OCI-LY3 (cell line): ENCODE measurements around the gene PLA2G4A.

Source experiments
- H2AFZ ChIP-seq: fragments of 200-600, 300-600 bp; shearing (Covaris generic); 2 replicates; pipeline ENCODE4 v1.6.0; 2014; ENCODE audit warnings: antibody characterized with exemption, low read depth, low read length
- H3K27ac ChIP-seq: fragments of 200-600, 300-600 bp; sonication (generic); 2 replicates; pipeline ENCODE4 v1.5.1; 2014; ENCODE audit warnings: mild to moderate bottlenecking, low read length, moderate library complexity, mixed read lengths
- H3K27me3 ChIP-seq: fragments of 200-600, 300-600 bp; sonication (generic); 2 replicates; pipeline ENCODE4 v1.6.1; 2014; ENCODE audit warnings: low read depth, low read length, mixed read lengths
- H3K36me3 ChIP-seq: fragments of 200-600, 300-600 bp; sonication (generic); replicated peaks from 2 replicates; pipeline ENCODE3; 2014; ENCODE audit warnings: low read depth, low read length, mixed read lengths
- H3K4me1 ChIP-seq: fragments of 300-600, 200-600 bp; sonication (generic); 2 replicates; pipeline ENCODE4 v1.6.1; 2014; ENCODE audit warnings: low read length, mixed read lengths
- H3K4me2 ChIP-seq: fragments of 200-600, 300-600 bp; sonication (generic); 2 replicates; pipeline ENCODE4 v1.6.1; 2014; ENCODE audit warnings: low read length, mixed read lengths
- H3K4me3 ChIP-seq: fragments of 300-600, 200-600 bp; sonication (generic); 2 replicates; pipeline ENCODE4 v1.5.1; 2014; ENCODE audit warnings: antibody characterized with exemption, mild to moderate bottlenecking, low read length, moderate library complexity
- H3K79me2 ChIP-seq: fragments of 300-600, 200-600 bp; shearing (Covaris generic); 2 replicates; pipeline ENCODE4 v1.6.1; 2014; ENCODE audit warnings: mild to moderate bottlenecking, low read length, mixed read lengths
- H3K9ac ChIP-seq: fragments of 300-600, 200-600 bp; shearing (Covaris generic); 2 replicates; pipeline ENCODE4 v1.6.0; 2014; ENCODE audit warnings: mild to moderate bottlenecking, low read length, moderate library complexity
- H3K9me3 ChIP-seq: fragments of 200-600, 300-600 bp; shearing (Covaris generic); 2 replicates; pipeline ENCODE4 v1.6.1; 2014; ENCODE audit warnings: low read length, mixed read lengths; ENCODE audit not compliant: insufficient read depth
- H4K20me1 ChIP-seq: fragments of 200-600, 300-600 bp; sonication (generic); 2 replicates; pipeline ENCODE4 v1.6.1; 2016; ENCODE audit warnings: low read length, mixed read lengths; ENCODE audit not compliant: insufficient read depth
- EZH2phosphoT487 ChIP-seq: fragments of 200-600 bp; shearing (Covaris generic); IDR thresholded peaks from 2 replicates; pipeline ENCODE4 v1.6.1; 2018; ENCODE audit warnings: antibody characterized with exemption, mixed run types, low read depth
- TF ChIP-seq, protein P1 (sequence below): fragments of 200-600, 300-600 bp; sonication (generic); IDR thresholded peaks from 2 replicates; pipeline ENCODE4 v1.5.1; 2014; ENCODE audit warnings: antibody characterized with exemption, low read length, low read depth

PLA2G4A gene

DNA sequence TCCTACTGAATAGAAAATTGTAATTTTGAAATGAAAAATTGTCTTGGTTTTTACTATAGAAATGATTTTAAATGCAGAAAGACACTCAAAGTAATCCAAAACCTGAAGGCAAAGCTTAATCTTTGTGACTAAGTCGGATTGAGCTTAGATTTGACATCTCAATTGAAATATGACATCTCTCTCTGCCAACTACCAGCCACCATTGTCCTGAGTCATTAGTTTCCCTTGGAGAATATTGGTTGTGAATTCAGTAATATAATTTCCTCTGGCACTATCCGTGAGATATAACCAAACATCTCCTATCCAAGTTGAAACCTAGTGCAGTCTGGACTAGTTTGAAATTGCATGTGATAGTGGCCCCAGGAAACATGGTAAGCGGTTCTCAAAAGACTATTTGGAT is 37.1 kb downstream of the PLA2G4A start:
- no peak overlapping the region for H3K4me3 ChIP-seq
- no peaks in the 10 kb centered on the region for H3K9me3 ChIP-seq
- no peak overlapping the region for H3K9ac ChIP-seq
- H4K20me1 ChIP-seq = no peaks in the 10 kb centered on the region
- no peaks in the 10 kb centered on the region for H3K27me3 ChIP-seq
- no peaks in the 10 kb centered on the region for H3K79me2 ChIP-seq
- H2AFZ ChIP-seq = no peak overlapping the region
- H3K4me2 ChIP-seq = peak overlapping the region; percentile 40; the same call in 1 of the 2 replicates
- peaks cover 27% of the 10 kb centered on the region for H3K4me1 ChIP-seq
- H3K27ac ChIP-seq = no peak overlapping the region
- no peaks in the 10 kb centered on the region for H3K36me3 ChIP-seq
- no peak for TF ChIP-seq EZH2phosphoT487
- TF ChIP-seq, protein P1, sequence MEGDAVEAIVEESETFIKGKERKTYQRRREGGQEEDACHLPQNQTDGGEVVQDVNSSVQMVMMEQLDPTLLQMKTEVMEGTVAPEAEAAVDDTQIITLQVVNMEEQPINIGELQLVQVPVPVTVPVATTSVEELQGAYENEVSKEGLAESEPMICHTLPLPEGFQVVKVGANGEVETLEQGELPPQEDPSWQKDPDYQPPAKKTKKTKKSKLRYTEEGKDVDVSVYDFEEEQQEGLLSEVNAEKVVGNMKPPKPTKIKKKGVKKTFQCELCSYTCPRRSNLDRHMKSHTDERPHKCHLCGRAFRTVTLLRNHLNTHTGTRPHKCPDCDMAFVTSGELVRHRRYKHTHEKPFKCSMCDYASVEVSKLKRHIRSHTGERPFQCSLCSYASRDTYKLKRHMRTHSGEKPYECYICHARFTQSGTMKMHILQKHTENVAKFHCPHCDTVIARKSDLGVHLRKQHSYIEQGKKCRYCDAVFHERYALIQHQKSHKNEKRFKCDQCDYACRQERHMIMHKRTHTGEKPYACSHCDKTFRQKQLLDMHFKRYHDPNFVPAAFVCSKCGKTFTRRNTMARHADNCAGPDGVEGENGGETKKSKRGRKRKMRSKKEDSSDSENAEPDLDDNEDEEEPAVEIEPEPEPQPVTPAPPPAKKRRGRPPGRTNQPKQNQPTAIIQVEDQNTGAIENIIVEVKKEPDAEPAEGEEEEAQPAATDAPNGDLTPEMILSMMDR = no peak

DNA sequence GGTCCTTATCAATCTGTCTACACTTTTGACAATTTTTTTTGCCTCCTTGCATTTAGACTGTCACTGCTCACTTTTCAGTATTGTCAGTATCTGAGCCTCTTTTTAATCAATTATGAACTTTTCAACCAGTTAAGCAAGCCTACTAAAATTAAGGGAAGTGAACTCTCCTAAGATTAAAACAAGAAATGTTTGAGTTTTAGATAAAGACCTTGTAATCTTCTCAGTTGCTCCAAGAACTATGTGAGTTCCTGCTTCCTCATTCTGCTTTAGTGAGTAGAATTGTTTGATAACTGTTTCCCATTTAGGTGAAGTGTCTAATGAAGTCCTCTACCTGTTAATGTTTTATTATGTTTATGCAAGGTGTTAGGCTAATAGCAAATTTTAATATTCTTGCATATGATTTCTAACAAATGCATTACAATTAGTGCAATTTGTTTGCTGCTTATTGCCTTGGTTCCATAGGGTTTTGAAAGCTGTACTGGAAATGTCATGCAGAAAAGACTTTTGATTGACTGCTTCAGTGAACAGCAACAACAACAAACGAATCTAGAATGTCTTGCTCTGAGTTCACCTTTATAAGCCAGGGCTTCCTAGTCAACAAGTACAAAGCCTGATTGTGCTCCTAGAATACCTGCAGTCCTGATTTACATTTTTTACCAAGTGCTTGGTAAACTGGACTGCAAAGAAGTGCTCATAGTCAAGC is 40.9 kb downstream of the PLA2G4A start:
- Histone ChIP-seq H3K79me2 (no peaks in the 10 kb centered on the region), H3K4me3 (no peak overlapping the region), H3K9me3 (no peaks in the 10 kb centered on the region), H3K27ac (no peak overlapping the region), H4K20me1 (no peaks in the 10 kb centered on the region), H3K36me3 (no peaks in the 10 kb centered on the region), H3K4me2 (no peak overlapping the region), H3K9ac (no peak overlapping the region), H2AFZ (no peak overlapping the region), H3K27me3 (no peaks in the 10 kb centered on the region), H3K4me1 (peaks cover 23% of the 10 kb centered on the region)
- TF ChIP-seq, protein P1 = no peak
- TF ChIP-seq EZH2phosphoT487 = no peak

DNA sequence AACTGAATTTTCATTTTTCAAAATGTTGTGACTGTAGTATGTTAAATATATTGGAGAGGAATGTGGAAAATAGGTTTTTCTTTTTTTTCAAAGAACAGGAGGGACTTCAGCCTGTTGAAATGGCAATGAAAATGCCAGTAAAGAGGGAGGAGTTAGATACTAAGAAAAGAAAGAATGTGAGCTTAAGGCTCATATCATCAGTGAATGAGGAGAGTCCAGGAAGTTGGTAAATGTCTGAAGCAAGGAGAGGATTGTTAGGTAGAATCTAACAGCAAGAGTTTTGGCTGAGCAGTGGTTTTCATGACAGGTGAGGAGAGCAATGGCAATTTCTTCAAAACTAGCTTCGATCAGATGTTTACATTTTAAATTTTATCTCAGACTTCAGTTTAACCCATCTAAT is 43.0 kb downstream of the PLA2G4A start:
- Histone ChIP-seq H3K4me2 (no peak overlapping the region), H2AFZ (no peak overlapping the region), H3K4me1 (peaks cover 9% of the 10 kb centered on the region), H3K9me3 (no peaks in the 10 kb centered on the region), H3K36me3 (no peaks in the 10 kb centered on the region), H4K20me1 (no peaks in the 10 kb centered on the region), H3K27ac (no peak overlapping the region), H3K27me3 (no peaks in the 10 kb centered on the region), H3K9ac (no peak overlapping the region), H3K4me3 (no peak overlapping the region), H3K79me2 (no peaks in the 10 kb centered on the region)
- no peak for TF ChIP-seq EZH2phosphoT487
- TF ChIP-seq, protein P1 = no peak

DNA sequence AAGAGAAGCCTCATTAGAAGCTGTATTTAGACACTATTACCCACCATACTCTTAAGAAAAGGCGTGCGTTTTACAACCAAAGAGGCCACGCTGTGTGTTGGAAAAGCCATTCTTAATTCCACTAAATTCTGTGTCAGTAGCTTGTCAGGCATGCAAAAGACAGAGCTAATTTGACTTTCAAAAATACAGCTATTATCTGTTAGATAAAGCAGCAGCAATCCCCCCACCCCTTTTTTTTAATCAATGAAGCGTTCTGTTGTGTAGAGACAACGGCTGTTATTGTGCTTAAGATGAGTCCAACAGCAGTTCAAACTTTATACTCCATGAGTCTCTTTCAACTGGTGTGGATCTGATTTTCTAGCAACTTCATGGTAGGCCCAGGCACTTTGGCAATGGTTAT is 43.5 kb downstream of the PLA2G4A start:
- Histone ChIP-seq H3K9ac (no peak overlapping the region), H3K79me2 (no peaks in the 10 kb centered on the region), H3K4me1 (peaks cover 9% of the 10 kb centered on the region), H3K27ac (no peak overlapping the region), H4K20me1 (no peaks in the 10 kb centered on the region), H2AFZ (no peak overlapping the region), H3K36me3 (no peaks in the 10 kb centered on the region), H3K9me3 (no peaks in the 10 kb centered on the region), H3K4me2 (no peak overlapping the region), H3K4me3 (no peak overlapping the region), H3K27me3 (no peaks in the 10 kb centered on the region)
- no peak for TF ChIP-seq EZH2phosphoT487
- TF ChIP-seq, protein P1 = no peak
